SH-SY5Y (cell line): ENCODE measurements around the gene DNAI4.

Source experiments
- GATA2 ChIP-seq: IDR thresholded peaks from 2 replicates; pipeline ENCODE4 v1.6.1; 2011; ENCODE audit warnings: mild to moderate bottlenecking, low read depth, low read length
- GATA3 ChIP-seq: IDR thresholded peaks from 2 replicates; pipeline ENCODE4 v1.6.1; 2011; ENCODE audit warnings: low read depth, mild to moderate bottlenecking, low read length, moderate library complexity

DNA sequence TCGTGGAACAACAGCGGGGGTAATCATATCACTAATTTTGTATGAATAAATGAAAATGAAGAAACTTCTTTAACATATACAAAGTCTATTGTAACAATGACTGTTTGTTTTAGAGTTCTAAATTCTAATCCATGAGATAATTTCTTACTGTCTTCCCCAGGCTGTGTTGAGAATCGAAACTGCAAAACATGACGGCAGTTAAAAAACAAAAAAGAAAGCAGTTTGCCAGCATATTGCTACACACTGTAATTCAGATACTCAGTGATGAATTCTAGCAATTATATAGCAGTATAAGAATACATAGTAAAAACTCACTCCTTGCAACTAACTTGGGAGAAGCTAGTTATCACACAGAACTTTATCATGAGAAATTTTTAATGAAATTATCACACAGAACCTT lies 145.7 kb downstream of the DNAI4 start:
- no peak for TF ChIP-seq GATA3
- TF ChIP-seq GATA2, result no peak
